ENCODE measurements around the gene TKT.

TKT gene

DNA sequence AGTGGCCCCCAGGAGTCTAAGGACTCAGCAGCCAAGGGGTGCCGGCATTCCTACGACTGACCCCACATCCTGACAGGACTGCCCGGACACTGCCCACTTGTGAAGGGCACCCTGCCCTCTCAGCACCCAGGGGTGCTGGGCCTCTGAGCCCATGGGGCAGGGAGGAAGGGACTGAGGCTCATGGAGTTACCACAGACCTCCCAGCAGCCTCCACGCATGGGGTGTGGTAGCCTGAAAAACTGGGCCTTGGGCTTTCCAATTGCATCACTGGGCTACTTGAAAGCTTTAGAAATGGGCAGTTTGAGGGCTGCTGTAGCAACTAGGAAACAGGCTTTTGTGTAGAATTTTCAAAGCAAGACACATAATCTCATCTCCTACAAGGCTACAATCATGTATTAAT lies 13.2 kb downstream of the TKT start:
- no peak overlapping the region for H3K9ac ChIP-seq (ENCODE audit: low read length)
- peaks cover 42% of the 10 kb centered on the region for H3K36me3 ChIP-seq (replicated peaks; ENCODE audit: low read depth, low read length)

DNA sequence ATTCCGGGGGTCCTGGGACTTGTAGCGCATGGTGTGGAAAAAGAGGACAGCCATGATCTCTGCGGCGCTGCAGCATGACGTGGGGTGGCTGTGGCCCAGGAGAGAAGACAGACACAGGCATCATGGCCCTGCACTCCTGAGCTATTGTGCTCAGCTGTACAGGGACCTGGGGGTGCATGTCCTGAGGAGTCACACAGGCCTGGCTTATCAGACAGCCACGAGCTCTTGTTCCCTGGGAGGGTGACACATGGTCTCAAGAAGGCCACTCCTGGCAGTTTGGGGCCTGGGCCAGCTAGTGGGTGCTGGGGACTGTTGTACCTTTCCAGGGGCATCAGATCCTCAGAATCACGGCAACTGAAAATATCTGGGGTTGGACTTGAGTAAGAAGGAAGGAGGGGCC lies 13.7 kb downstream of the TKT start:
- TF ChIP-seq, protein P1, sequence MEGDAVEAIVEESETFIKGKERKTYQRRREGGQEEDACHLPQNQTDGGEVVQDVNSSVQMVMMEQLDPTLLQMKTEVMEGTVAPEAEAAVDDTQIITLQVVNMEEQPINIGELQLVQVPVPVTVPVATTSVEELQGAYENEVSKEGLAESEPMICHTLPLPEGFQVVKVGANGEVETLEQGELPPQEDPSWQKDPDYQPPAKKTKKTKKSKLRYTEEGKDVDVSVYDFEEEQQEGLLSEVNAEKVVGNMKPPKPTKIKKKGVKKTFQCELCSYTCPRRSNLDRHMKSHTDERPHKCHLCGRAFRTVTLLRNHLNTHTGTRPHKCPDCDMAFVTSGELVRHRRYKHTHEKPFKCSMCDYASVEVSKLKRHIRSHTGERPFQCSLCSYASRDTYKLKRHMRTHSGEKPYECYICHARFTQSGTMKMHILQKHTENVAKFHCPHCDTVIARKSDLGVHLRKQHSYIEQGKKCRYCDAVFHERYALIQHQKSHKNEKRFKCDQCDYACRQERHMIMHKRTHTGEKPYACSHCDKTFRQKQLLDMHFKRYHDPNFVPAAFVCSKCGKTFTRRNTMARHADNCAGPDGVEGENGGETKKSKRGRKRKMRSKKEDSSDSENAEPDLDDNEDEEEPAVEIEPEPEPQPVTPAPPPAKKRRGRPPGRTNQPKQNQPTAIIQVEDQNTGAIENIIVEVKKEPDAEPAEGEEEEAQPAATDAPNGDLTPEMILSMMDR (IDR thresholded peaks at IDR 0.05; ENCODE audit: low read depth, low read length), result no peak
- no peak for TF ChIP-seq EZH2phosphoT487 (IDR thresholded peaks at IDR 0.05; ENCODE audit: low read depth)
- no peak overlapping the region for H3K4me2 ChIP-seq (ENCODE audit: low read length)
- H3K9me3 ChIP-seq (ENCODE audit: insufficient read depth, low read length), result no peaks in the 10 kb centered on the region
- peaks cover 65% of the 10 kb centered on the region for H4K20me1 ChIP-seq (ENCODE audit: insufficient read depth, low read length)
- no peak overlapping the region for H2AFZ ChIP-seq (ENCODE audit: low read depth, low read length)
- peaks cover 42% of the 10 kb centered on the region for H3K36me3 ChIP-seq (replicated peaks; ENCODE audit: low read depth, low read length)
- no peaks in the 10 kb centered on the region for H3K27me3 ChIP-seq (ENCODE audit: low read depth, low read length)
- no peak overlapping the region for H3K9ac ChIP-seq (ENCODE audit: low read length)
- no peak overlapping the region for H3K4me3 ChIP-seq (ENCODE audit: low read length)
- peaks cover 72% of the 10 kb centered on the region for H3K79me2 ChIP-seq (ENCODE audit: low read length)
- no peaks in the 10 kb centered on the region for H3K4me1 ChIP-seq (ENCODE audit: low read length)
- no peak overlapping the region for H3K27ac ChIP-seq (ENCODE audit: low read length)

More for the DNA sequence above, 13.2 kb downstream of the TKT start:
- TF ChIP-seq EZH2phosphoT487 (IDR thresholded peaks at IDR 0.05; ENCODE audit: low read depth), result no peak
- TF ChIP-seq, protein P1 (IDR thresholded peaks at IDR 0.05; ENCODE audit: low read depth, low read length), result no peak
- Histone ChIP-seq H3K27ac (ENCODE audit: low read length) (no peak overlapping the region), H3K4me1 (ENCODE audit: low read length) (no peaks in the 10 kb centered on the region), H2AFZ (ENCODE audit: low read depth, low read length) (no peak overlapping the region), H3K4me2 (ENCODE audit: low read length) (no peak overlapping the region), H4K20me1 (ENCODE audit: insufficient read depth, low read length) (peaks cover 70% of the 10 kb centered on the region), H3K9me3 (ENCODE audit: insufficient read depth, low read length) (no peaks in the 10 kb centered on the region), H3K4me3 (ENCODE audit: low read length) (no peak overlapping the region), H3K27me3 (ENCODE audit: low read depth, low read length) (no peaks in the 10 kb centered on the region), H3K79me2 (ENCODE audit: low read length) (peaks cover 77% of the 10 kb centered on the region)

DNA sequence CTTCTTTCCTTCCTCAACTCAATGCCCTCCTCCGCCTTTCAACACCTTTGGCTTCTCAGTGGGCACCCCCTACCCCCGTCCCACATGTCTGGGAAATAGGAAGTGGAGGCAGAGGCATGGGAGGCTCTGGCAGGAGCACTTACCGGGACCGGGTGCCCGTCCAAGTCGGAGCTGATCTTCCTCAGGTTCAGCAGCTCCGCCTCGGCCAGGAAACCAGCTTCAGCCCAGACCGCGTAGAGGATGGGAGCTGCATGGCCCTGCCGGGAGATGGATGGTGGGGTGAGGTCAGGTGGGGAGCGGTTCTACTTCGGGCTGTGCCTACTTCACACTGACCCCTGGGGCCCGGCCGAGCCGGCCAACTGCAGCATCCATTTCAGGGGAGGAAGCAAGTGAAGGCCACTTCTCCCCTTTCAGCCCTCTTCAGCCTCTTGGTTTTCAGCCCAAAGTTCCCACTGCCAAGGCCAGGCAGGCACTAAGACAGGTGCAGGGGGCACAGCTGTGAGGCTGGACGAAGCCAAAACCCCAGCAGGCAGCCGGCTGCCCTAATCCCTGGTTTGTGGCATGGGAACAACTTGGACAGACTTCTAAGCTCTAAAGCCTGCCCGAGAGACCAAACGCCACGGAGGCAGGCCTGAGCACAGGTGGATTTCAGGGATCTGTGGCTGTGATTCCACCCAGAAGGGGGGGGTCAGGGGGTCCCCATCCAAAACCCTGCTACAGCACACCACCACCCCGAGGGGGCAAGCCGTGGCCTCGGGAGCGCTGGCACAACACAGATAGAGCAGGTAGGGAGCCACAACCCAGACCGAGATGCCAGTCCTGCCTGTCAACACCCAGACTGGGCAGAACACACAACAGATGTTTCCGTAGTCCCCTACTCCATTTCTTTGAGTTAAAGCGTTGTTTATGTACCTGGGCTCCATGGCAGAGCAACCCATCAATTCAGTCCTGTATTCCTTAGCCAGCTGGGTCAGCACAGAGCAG lies 14.5 kb downstream of the TKT start:
- TF ChIP-seq EZH2phosphoT487 (IDR thresholded peaks at IDR 0.05; ENCODE audit: low read depth), result no peak
- TF ChIP-seq, protein P1 (IDR thresholded peaks at IDR 0.05; ENCODE audit: low read depth, low read length), result no peak
- Histone ChIP-seq H3K79me2 (ENCODE audit: low read length) (peaks cover 67% of the 10 kb centered on the region), H2AFZ (ENCODE audit: low read depth, low read length) (no peak overlapping the region), H3K9ac (ENCODE audit: low read length) (no peak overlapping the region), H3K4me3 (ENCODE audit: low read length) (no peak overlapping the region), H3K27ac (ENCODE audit: low read length) (no peak overlapping the region), H3K27me3 (ENCODE audit: low read depth, low read length) (no peaks in the 10 kb centered on the region), H3K9me3 (ENCODE audit: insufficient read depth, low read length) (no peaks in the 10 kb centered on the region), H3K36me3 (replicated peaks; ENCODE audit: low read depth, low read length) (peaks cover 49% of the 10 kb centered on the region), H4K20me1 (ENCODE audit: insufficient read depth, low read length) (peaks cover 59% of the 10 kb centered on the region), H3K4me2 (ENCODE audit: low read length) (no peak overlapping the region), H3K4me1 (ENCODE audit: low read length) (no peaks in the 10 kb centered on the region)

GRCh38 chr3:53239800-53240199 lies 16.0 kb downstream of the TKT start:
- Histone ChIP-seq H2AFZ (ENCODE audit: low read depth, low read length) (no peak overlapping the region), H4K20me1 (ENCODE audit: insufficient read depth, low read length) (peaks cover 49% of the 10 kb centered on the region), H3K4me2 (ENCODE audit: low read length) (no peak overlapping the region), H3K9ac (ENCODE audit: low read length) (no peak overlapping the region), H3K4me1 (ENCODE audit: low read length) (no peaks in the 10 kb centered on the region), H3K27me3 (ENCODE audit: low read depth, low read length) (no peaks in the 10 kb centered on the region), H3K27ac (ENCODE audit: low read length) (no peak overlapping the region), H3K4me3 (ENCODE audit: low read length) (no peak overlapping the region), H3K36me3 (replicated peaks; ENCODE audit: low read depth, low read length) (peaks cover 58% of the 10 kb centered on the region), H3K9me3 (ENCODE audit: insufficient read depth, low read length) (no peaks in the 10 kb centered on the region), H3K79me2 (ENCODE audit: low read length) (peaks cover 54% of the 10 kb centered on the region)
- TF ChIP-seq, protein P1 (IDR thresholded peaks at IDR 0.05; ENCODE audit: low read depth, low read length), result no peak
- TF ChIP-seq EZH2phosphoT487 (IDR thresholded peaks at IDR 0.05; ENCODE audit: low read depth), result no peak

Data from OCI-LY3 (cell line).